HepG2 (cell line): ENCODE data around the gene TIMM8B. TPM values are rescaled to one million over a fixed set of nuclear protein-coding genes. Genes with fewer than 3 reads are reported as not detected.

Source experiments
- MTF2 ChIP-seq: sonication (generic); formaldehyde crosslinking; IDR thresholded peaks from 2 replicates; pipeline ENCODE4 v1.5.0; 2020; ENCODE audit warnings: missing genetic modification reagents, borderline replicate concordance
- RNF2 ChIP-seq: fragments of 450-650 bp; conservative IDR thresholded peaks from 2 replicates; pipeline ENCODE4 v1.6.1; 2016; ENCODE audit warnings: low read depth
- TBX3 ChIP-seq: fragments of 450-650 bp; IDR thresholded peaks from 2 replicates; pipeline ENCODE4 v1.6.1; 2017; ENCODE audit warnings: antibody characterized with exemption, mild to moderate bottlenecking, inconsistent platforms, borderline replicate concordance
- ZBTB8A ChIP-seq: sonication (generic); formaldehyde crosslinking; IDR thresholded peaks from 2 replicates; pipeline ENCODE4 v1.4.0; 2020; ENCODE audit warnings: mild to moderate bottlenecking, low read depth, missing genetic modification reagents, borderline replicate concordance
- ZFP90 ChIP-seq: sonication (generic); formaldehyde crosslinking; IDR thresholded peaks from 2 replicates; pipeline ENCODE4 v1.8.0; 2022; ENCODE audit warnings: missing genetic modification reagents, mild to moderate bottlenecking, inconsistent platforms, borderline replicate concordance
- ZFYVE20 ChIP-seq: sonication (generic); formaldehyde crosslinking; IDR thresholded peaks from 2 replicates; pipeline ENCODE4 v1.8.0; 2023; ENCODE audit warnings: low read depth, mild to moderate bottlenecking, moderate library complexity, missing genetic modification reagents, borderline replicate concordance
- ZNF816 ChIP-seq: sonication (generic); formaldehyde crosslinking; IDR thresholded peaks from 2 replicates; pipeline ENCODE4 v1.8.0; 2022; ENCODE audit warnings: missing genetic modification reagents, mild to moderate bottlenecking, borderline replicate concordance
- ZNF891 ChIP-seq: sonication (generic); formaldehyde crosslinking; IDR thresholded peaks from 2 replicates; pipeline ENCODE4 v1.5.0; 2020; ENCODE audit warnings: mild to moderate bottlenecking, missing genetic modification reagents
- polyA plus RNA-seq, 8 experiments: library from polyadenylated mRNA; depleted of rRNA in 3 of 8; stranded (reverse) in 7 of 8; unstranded in 1 of 8; fragments of >200 nt; fragmentation: Illumina TruSeq in 4 of 8; extraction: Trizol in 4 of 8; gene quantifications; 2 replicates each; pipeline versions ENCODE4 v1.2.1 to v1.2.3, GENCODE V29; 2011 to 2016; ENCODE audit warnings: low read depth in 4 of 8, missing spikeins in 1 of 8, mixed read lengths in 1 of 8; ENCODE audit not compliant: insufficient read depth in 1 of 8
- total RNA-seq, 5 experiments: library from RNA; depleted of rRNA; stranded (reverse); fragments of >200 nt; fragmentation: Illumina TruSeq; extraction: Trizol; gene quantifications; 2 replicates each; pipeline ENCODE4 v1.2.3, GENCODE V29; 2016; ENCODE audit warnings: low read depth in 1 of 5
- TF ChIP-seq, protein P1 (sequence below): IDR thresholded peaks from 2 replicates; pipeline ENCODE4 v1.4.0; 2020; ENCODE audit warnings: mild to moderate bottlenecking, missing genetic modification reagents
- TF ChIP-seq, protein P2 (sequence below): IDR thresholded peaks from 2 replicates; pipeline ENCODE4 v1.6.1; 2012; ENCODE audit warnings: inconsistent platforms
- TF ChIP-seq, protein P3 (sequence below): sonication (generic); formaldehyde crosslinking; IDR thresholded peaks from 2 replicates; pipeline ENCODE4 v1.8.0; 2022; ENCODE audit warnings: mild to moderate bottlenecking, missing genetic modification reagents, moderate library complexity
- TF ChIP-seq, protein P4 (sequence below): sonication (generic); formaldehyde crosslinking; IDR thresholded peaks from 2 replicates; pipeline ENCODE4 v1.9.0; 2021; ENCODE audit warnings: missing genetic modification reagents, borderline replicate concordance
- TF ChIP-seq, protein P5 (sequence below): sonication (generic); formaldehyde crosslinking; IDR thresholded peaks from 2 replicates; pipeline ENCODE4 v1.5.1; 2020; ENCODE audit warnings: mild to moderate bottlenecking, moderate library complexity, missing genetic modification reagents
- TF ChIP-seq, protein P6 (sequence below): sonication (generic); formaldehyde crosslinking; IDR thresholded peaks from 2 replicates; pipeline ENCODE4 v1.5.0; 2020; ENCODE audit warnings: missing genetic modification reagents

Gene TIMM8B
- total and polyA plus RNA-seq, 2 of the 13 experiments (the other 11 are each of a cell fraction or from before 2014, with no cell fraction given) = 84.5 to 98.3 TPM

DNA sequence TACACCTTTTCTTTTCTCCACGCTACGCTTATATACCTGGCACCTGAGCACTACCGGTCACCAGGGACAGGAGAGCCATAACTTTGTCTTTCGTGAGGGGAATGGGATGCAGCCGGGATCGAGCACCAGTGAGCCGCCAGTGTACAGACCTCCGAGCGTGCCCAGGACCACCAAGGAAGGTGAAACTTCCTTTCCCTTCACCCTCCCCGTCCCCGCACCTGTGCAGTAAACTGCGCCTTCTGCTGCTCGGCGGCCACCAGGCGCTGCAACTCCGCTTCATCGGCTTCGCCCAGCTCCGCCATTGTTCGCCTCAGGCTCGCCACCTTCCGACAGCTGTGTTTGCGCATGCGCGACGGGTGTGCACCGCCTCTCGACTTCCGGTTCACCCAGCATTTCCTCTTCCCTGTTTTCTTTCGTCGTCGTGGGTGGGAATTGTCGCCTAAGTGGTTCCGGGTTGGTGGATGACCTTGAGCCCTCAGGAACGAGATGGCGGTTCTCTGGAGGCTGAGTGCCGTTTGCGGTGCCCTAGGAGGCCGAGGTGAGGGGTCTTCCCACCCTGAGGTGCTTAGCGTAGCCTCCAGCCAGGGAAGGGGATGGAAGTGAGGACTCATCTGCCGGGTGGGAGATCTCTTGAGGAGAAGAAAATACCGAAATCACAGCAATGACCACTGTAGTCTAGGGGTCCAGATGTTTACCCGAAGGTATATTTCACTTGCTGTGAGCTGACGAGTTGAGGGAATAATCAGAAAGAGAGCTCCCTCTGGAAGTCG is at the start of gene TIMM8B, which contains the start of gene SDHD (continued):
- no peak for TF ChIP-seq ZFP90 (CRISPR knock-in tag)
- peak; percentile 45; the same call in 1 of the 2 replicates for TF ChIP-seq TBX3
- TF ChIP-seq ZBTB8A = no peak
- no peak for TF ChIP-seq ZFYVE20 (CRISPR knock-in tag)
- TF ChIP-seq, protein P1, sequence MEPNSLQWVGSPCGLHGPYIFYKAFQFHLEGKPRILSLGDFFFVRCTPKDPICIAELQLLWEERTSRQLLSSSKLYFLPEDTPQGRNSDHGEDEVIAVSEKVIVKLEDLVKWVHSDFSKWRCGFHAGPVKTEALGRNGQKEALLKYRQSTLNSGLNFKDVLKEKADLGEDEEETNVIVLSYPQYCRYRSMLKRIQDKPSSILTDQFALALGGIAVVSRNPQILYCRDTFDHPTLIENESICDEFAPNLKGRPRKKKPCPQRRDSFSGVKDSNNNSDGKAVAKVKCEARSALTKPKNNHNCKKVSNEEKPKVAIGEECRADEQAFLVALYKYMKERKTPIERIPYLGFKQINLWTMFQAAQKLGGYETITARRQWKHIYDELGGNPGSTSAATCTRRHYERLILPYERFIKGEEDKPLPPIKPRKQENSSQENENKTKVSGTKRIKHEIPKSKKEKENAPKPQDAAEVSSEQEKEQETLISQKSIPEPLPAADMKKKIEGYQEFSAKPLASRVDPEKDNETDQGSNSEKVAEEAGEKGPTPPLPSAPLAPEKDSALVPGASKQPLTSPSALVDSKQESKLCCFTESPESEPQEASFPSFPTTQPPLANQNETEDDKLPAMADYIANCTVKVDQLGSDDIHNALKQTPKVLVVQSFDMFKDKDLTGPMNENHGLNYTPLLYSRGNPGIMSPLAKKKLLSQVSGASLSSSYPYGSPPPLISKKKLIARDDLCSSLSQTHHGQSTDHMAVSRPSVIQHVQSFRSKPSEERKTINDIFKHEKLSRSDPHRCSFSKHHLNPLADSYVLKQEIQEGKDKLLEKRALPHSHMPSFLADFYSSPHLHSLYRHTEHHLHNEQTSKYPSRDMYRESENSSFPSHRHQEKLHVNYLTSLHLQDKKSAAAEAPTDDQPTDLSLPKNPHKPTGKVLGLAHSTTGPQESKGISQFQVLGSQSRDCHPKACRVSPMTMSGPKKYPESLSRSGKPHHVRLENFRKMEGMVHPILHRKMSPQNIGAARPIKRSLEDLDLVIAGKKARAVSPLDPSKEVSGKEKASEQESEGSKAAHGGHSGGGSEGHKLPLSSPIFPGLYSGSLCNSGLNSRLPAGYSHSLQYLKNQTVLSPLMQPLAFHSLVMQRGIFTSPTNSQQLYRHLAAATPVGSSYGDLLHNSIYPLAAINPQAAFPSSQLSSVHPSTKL (CRISPR knock-in tag) = peak; percentile 54
- TF ChIP-seq, protein P2, sequence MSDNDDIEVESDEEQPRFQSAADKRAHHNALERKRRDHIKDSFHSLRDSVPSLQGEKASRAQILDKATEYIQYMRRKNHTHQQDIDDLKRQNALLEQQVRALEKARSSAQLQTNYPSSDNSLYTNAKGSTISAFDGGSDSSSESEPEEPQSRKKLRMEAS = peak; percentile 73
- peak; percentile 98 for TF ChIP-seq RNF2
- TF ChIP-seq MTF2 (CRISPR knock-in tag) = no peak
- TF ChIP-seq, protein P3, sequence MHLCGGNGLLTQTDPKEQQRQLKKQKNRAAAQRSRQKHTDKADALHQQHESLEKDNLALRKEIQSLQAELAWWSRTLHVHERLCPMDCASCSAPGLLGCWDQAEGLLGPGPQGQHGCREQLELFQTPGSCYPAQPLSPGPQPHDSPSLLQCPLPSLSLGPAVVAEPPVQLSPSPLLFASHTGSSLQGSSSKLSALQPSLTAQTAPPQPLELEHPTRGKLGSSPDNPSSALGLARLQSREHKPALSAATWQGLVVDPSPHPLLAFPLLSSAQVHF (CRISPR knock-in tag) = peak; percentile 67; the same call in 1 of the 2 replicates
- TF ChIP-seq, protein P4, sequence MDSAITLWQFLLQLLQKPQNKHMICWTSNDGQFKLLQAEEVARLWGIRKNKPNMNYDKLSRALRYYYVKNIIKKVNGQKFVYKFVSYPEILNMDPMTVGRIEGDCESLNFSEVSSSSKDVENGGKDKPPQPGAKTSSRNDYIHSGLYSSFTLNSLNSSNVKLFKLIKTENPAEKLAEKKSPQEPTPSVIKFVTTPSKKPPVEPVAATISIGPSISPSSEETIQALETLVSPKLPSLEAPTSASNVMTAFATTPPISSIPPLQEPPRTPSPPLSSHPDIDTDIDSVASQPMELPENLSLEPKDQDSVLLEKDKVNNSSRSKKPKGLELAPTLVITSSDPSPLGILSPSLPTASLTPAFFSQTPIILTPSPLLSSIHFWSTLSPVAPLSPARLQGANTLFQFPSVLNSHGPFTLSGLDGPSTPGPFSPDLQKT = no peak
- TF ChIP-seq ZNF816 (CRISPR knock-in tag) = peak; percentile 47; the same call in 1 of the 2 replicates
- TF ChIP-seq, protein P5, sequence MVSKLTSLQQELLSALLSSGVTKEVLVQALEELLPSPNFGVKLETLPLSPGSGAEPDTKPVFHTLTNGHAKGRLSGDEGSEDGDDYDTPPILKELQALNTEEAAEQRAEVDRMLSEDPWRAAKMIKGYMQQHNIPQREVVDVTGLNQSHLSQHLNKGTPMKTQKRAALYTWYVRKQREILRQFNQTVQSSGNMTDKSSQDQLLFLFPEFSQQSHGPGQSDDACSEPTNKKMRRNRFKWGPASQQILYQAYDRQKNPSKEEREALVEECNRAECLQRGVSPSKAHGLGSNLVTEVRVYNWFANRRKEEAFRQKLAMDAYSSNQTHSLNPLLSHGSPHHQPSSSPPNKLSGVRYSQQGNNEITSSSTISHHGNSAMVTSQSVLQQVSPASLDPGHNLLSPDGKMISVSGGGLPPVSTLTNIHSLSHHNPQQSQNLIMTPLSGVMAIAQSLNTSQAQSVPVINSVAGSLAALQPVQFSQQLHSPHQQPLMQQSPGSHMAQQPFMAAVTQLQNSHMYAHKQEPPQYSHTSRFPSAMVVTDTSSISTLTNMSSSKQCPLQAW (CRISPR knock-in tag) = peak; percentile 80
- TF ChIP-seq, protein P6, sequence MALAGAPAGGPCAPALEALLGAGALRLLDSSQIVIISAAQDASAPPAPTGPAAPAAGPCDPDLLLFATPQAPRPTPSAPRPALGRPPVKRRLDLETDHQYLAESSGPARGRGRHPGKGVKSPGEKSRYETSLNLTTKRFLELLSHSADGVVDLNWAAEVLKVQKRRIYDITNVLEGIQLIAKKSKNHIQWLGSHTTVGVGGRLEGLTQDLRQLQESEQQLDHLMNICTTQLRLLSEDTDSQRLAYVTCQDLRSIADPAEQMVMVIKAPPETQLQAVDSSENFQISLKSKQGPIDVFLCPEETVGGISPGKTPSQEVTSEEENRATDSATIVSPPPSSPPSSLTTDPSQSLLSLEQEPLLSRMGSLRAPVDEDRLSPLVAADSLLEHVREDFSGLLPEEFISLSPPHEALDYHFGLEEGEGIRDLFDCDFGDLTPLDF (CRISPR knock-in tag) = peak; percentile 50; the same call in 1 of the 2 replicates
- 0 out of 2 replicates have a peak, but pooled peaks have one; percentile 62 for TF ChIP-seq ZNF891
